Breast epithelium (tissue), 3 donors: Measurements from ENCODE around the gene EPN2.

Experiments
- POLR2A ChIP-seq: fragments of 450-650 bp; IDR thresholded peaks from one replicate; pipeline ENCODE4 v1.6.1; 2016; ENCODE audit warnings: antibody characterized with exemption, mild to moderate bottlenecking, moderate library complexity
- POLR2AphosphoS5 ChIP-seq, 3 donors: sonication (generic); formaldehyde crosslinking; IDR thresholded peaks; one replicate each; pipeline ENCODE4 v1.6.1; 2017; ENCODE audit warnings: antibody characterized with exemption in 3 of 3
- TF ChIP-seq, protein P1 (sequence below), 3 donors: fragments of 450-650 bp; IDR thresholded peaks; one replicate each; pipeline ENCODE4 v1.5.1; 2016 to 2017; ENCODE audit warnings: antibody characterized with exemption in 3 of 3, mild to moderate bottlenecking in 3 of 3, moderate library complexity in 3 of 3

DNA sequence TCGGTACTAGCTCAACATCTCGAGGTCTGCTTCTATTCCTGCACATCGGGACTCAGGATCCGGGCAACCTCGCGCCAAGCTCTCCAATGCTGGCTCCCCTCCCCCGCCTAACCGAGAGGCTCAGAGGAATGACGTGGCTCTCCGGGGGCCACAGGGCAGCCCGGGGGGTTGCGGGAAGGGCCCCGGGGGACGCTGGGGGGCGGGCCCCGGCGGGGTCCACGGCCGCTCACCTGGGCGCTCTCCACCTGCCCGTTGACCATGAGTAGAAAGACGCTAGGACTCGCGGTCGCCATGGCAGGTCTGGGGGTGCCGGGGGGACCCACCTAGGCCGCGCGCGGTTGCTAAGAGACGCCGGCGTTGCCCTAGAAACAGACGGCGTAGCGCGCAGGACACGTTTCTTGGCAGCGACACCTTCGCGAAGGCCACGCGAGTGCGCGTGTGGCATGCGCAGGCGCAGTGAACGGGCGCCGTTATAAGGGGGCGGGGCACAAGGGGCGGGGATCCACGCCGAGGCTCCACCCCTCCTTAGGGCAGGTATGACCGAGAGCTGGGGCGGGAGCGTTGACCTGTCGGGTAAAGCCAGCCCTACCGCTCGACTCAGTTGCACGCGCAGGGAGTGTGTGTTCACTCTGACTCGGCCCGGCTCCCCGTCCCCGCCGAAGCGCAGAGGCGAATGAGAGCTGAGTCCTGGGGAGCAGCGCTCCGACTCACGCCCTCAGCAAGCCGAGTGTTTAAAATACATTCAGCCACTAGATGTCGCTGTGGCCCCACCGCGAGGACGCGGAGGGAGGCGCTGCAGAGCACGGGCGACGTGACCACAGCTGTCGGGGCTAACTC is 125.3 kb downstream of the EPN2 start, which contains the start of gene B9D1:
- TF ChIP-seq POLR2AphosphoS5 (IDR thresholded peaks at IDR 0.05) (peak; percentile 55 to 84 (median 63)), POLR2A (no peak)
- TF ChIP-seq, protein P1, sequence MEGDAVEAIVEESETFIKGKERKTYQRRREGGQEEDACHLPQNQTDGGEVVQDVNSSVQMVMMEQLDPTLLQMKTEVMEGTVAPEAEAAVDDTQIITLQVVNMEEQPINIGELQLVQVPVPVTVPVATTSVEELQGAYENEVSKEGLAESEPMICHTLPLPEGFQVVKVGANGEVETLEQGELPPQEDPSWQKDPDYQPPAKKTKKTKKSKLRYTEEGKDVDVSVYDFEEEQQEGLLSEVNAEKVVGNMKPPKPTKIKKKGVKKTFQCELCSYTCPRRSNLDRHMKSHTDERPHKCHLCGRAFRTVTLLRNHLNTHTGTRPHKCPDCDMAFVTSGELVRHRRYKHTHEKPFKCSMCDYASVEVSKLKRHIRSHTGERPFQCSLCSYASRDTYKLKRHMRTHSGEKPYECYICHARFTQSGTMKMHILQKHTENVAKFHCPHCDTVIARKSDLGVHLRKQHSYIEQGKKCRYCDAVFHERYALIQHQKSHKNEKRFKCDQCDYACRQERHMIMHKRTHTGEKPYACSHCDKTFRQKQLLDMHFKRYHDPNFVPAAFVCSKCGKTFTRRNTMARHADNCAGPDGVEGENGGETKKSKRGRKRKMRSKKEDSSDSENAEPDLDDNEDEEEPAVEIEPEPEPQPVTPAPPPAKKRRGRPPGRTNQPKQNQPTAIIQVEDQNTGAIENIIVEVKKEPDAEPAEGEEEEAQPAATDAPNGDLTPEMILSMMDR (IDR thresholded peaks at IDR 0.05), result peak; percentile 97 to 99 (median 99)
